WTC11 (cell line): Measurements from ENCODE around the gene GRIP2. TPM values are rescaled to one million over a fixed set of nuclear protein-coding genes. Genes with fewer than 3 reads are reported as not detected.

Experiments used
- ATAC-seq: fragments of 200-7000 bp; cut with Tn5 transposase; 2 replicates; pipeline ENCODE4 v1.10.0; 2021; ENCODE audit warnings: mild to moderate bottlenecking, moderate library complexity
- CTCF ChIA-PET: fragments of 300-600 bp; sonication (Branson Sonifier 250); formaldehyde crosslinking; loops from one replicate; lab custom pipeline; 2021; ENCODE audit warnings: antibody characterized with exemption; lab: Charles Lee
- POLR2A ChIA-PET: fragments of 350-600 bp; sonication (Branson Sonifier 250); formaldehyde crosslinking; loops from one replicate; lab custom pipeline; 2021; ENCODE audit warnings: antibody characterized with exemption; lab: Charles Lee
- DNase-seq: peaks from one replicate; pipeline ENCODE4 v3.0.0; 2021; ENCODE audit warnings: low spot score
- H3K27ac Mint-ChIP-seq: 2 replicates; pipeline ENCODE4 v1.8.0; 2021; ENCODE audit warnings: mixed read lengths
- H3K27me3 Mint-ChIP-seq: 2 replicates; pipeline ENCODE4 v1.8.0; 2021; ENCODE audit warnings: low read depth, mild to moderate bottlenecking, moderate library complexity, mixed read lengths
- H3K36me3 Mint-ChIP-seq: 2 replicates; pipeline ENCODE4 v1.8.0; 2021; ENCODE audit warnings: mixed read lengths
- H3K4me1 Mint-ChIP-seq: 2 replicates; pipeline ENCODE4 v1.8.0; 2022; ENCODE audit warnings: mixed read lengths
- H3K4me3 Mint-ChIP-seq: 2 replicates; pipeline ENCODE4 v1.8.0; 2021; ENCODE audit warnings: mild to moderate bottlenecking, moderate library complexity, mixed read lengths
- H3K9me3 Mint-ChIP-seq: 2 replicates; pipeline ENCODE4 v1.8.0; 2021; ENCODE audit warnings: mixed read lengths
- ARID4B ChIP-seq: sonication (generic); formaldehyde crosslinking; IDR thresholded peaks from 2 replicates; pipeline ENCODE4 v1.8.0; 2023; ENCODE audit warnings: missing genetic modification reagents, mild to moderate bottlenecking, borderline replicate concordance
- E2F1 ChIP-seq: sonication (generic); formaldehyde crosslinking; IDR thresholded peaks from 2 replicates; pipeline ENCODE4 v1.8.0; 2022; ENCODE audit warnings: mild to moderate bottlenecking, missing genetic modification reagents
- EMX1 ChIP-seq: fragments of 250-450 bp; sonication (Bioruptor Pico); IDR thresholded peaks from 2 replicates; pipeline ENCODE4 v1.8.0; 2021; ENCODE audit warnings: mild to moderate bottlenecking
- ESRRA ChIP-seq: sonication (generic); formaldehyde crosslinking; IDR thresholded peaks from 2 replicates; pipeline ENCODE4 v1.8.1; 2022; ENCODE audit warnings: mild to moderate bottlenecking, missing genetic modification reagents, borderline replicate concordance
- FOXK1 ChIP-seq: sonication (generic); formaldehyde crosslinking; IDR thresholded peaks from 2 replicates; pipeline ENCODE4 v1.8.0; 2022; ENCODE audit warnings: mild to moderate bottlenecking, moderate library complexity, missing genetic modification reagents
- GTF2I ChIP-seq: fragments of 250-450 bp; sonication (Bioruptor Pico); conservative IDR thresholded peaks from 2 replicates; pipeline ENCODE4 v1.4.0; 2021; ENCODE audit warnings: mild to moderate bottlenecking
- HMGXB4 ChIP-seq: sonication (generic); formaldehyde crosslinking; IDR thresholded peaks from 2 replicates; pipeline ENCODE4 v1.8.1; 2023; ENCODE audit warnings: mild to moderate bottlenecking, moderate library complexity, missing genetic modification reagents
- IRF2 ChIP-seq: sonication (generic); formaldehyde crosslinking; IDR thresholded peaks from 2 replicates; pipeline ENCODE4 v1.8.0; 2022; ENCODE audit warnings: low read depth, missing genetic modification reagents, borderline replicate concordance
- JUN ChIP-seq: sonication (generic); formaldehyde crosslinking; IDR thresholded peaks from 2 replicates; pipeline ENCODE4 v1.8.0; 2023; ENCODE audit warnings: mild to moderate bottlenecking, missing genetic modification reagents
- MXD4 ChIP-seq: fragments of 250-450 bp; sonication (Bioruptor Pico); IDR thresholded peaks from 2 replicates; pipeline ENCODE4 v1.8.0; 2021; ENCODE audit warnings: mild to moderate bottlenecking, moderate library complexity, borderline replicate concordance
- NFATC4 ChIP-seq: fragments of 250-450 bp; sonication (Bioruptor Pico); IDR thresholded peaks from 2 replicates; pipeline ENCODE4 v1.9.0; 2021; ENCODE audit warnings: mild to moderate bottlenecking
- NR3C1 ChIP-seq: sonication (generic); formaldehyde crosslinking; conservative IDR thresholded peaks from 2 replicates; pipeline ENCODE4 v1.8.1; 2023; ENCODE audit warnings: low read depth, mild to moderate bottlenecking, missing genetic modification reagents
- RELA ChIP-seq: sonication (generic); formaldehyde crosslinking; IDR thresholded peaks from 2 replicates; pipeline ENCODE4 v1.8.1; 2022; ENCODE audit warnings: missing genetic modification reagents, mild to moderate bottlenecking, borderline replicate concordance
- ZNF121 ChIP-seq: sonication (generic); formaldehyde crosslinking; IDR thresholded peaks from 2 replicates; pipeline ENCODE4 v1.8.0; 2023; ENCODE audit warnings: missing genetic modification reagents
- ZNF423 ChIP-seq: fragments of 250-450 bp; sonication (Bioruptor Pico); IDR thresholded peaks from 2 replicates; pipeline ENCODE4 v2.1.2; 2022; ENCODE audit warnings: mild to moderate bottlenecking, moderate library complexity
- ZNF512 ChIP-seq: sonication (generic); formaldehyde crosslinking; IDR thresholded peaks from 2 replicates; pipeline ENCODE4 v1.8.1; 2022; ENCODE audit warnings: missing genetic modification reagents, borderline replicate concordance
- ZNF532 ChIP-seq: fragments of 250-450 bp; sonication (Bioruptor Pico); IDR thresholded peaks from 2 replicates; pipeline ENCODE4 v1.9.0; 2021; ENCODE audit warnings: mild to moderate bottlenecking, borderline replicate concordance
- total RNA-seq: library from RNA; stranded (reverse); gene quantifications from 3 replicates; pipeline ENCODE4 v1.2.3, GENCODE V29; 2021

GRIP2 gene
- total RNA-seq, 1 experiment from 2014 or later, result 12.0 TPM

GRCh38 chr3:14450506-14450905, 89.6 kb downstream of the GRIP2 start (continued):
- no peak for TF ChIP-seq ZNF532 (CRISPR knock-in tag)
- TF ChIP-seq RELA (CRISPR knock-in tag), result no peak
- TF ChIP-seq EMX1, result no peak

GRCh38 chr3:14448756-14449727, 91.1 kb downstream of the GRIP2 start:
- H3K36me3 Mint-ChIP-seq, result peaks cover 84% of the 10 kb centered on the region

GRCh38 chr3:14448063-14448462, 92.1 kb downstream of the GRIP2 start:
- DNase-seq (no peak), ATAC-seq (no peak)
- Mint-ChIP-seq H3K36me3 (peaks cover 79% of the 10 kb centered on the region), H3K4me3 (no peak overlapping the region), H3K4me1 (no peaks in the 10 kb centered on the region), H3K27ac (peak overlapping the region; percentile 64; the same call in 1 of the 2 replicates), H3K27me3 (no peaks in the 10 kb centered on the region), H3K9me3 (peaks cover 12% of the 10 kb centered on the region)
- CTCF ChIA-PET, result no interaction called here
- POLR2A ChIA-PET, result no interaction called here
- TF ChIP-seq GTF2I (CRISPR knock-in tag) (no peak), NFATC4 (no peak), ZNF121 (no peak), E2F1 (CRISPR knock-in tag) (no peak), JUN (CRISPR knock-in tag) (no peak), MXD4 (no peak), ZNF512 (CRISPR knock-in tag) (no peak), HMGXB4 (no peak)

More at GRCh38 chr3:14448756-14449727, 91.1 kb downstream of the GRIP2 start:
- DNase-seq, result no peak
- POLR2A ChIA-PET, result no interaction called here
- Mint-ChIP-seq H3K4me1 (no peaks in the 10 kb centered on the region), H3K27me3 (no peaks in the 10 kb centered on the region)
- CTCF ChIA-PET, result no interaction called here
- no peak for ATAC-seq
- TF ChIP-seq FOXK1 (CRISPR knock-in tag) (no peak), ZNF423 (no peak), NR3C1 (no peak), ESRRA (CRISPR knock-in tag) (no peak), ARID4B (CRISPR knock-in tag) (no peak), IRF2 (CRISPR knock-in tag) (no peak)
- TF ChIP-seq, all 79 proteins: peak for 0
- Mint-ChIP-seq H3K27ac (peak overlapping the region; percentile 64), H3K4me3 (no peak overlapping the region), H3K9me3 (peaks cover 12% of the 10 kb centered on the region)
